Measurements from ENCODE around the gene INSYN2B. TPM values are rescaled to one million over a fixed set of nuclear protein-coding genes. Genes with fewer than 3 reads are reported as not detected.

The INSYN2B gene
- total and polyA plus RNA-seq, 2 experiments from 2014 or later = not detected

DNA sequence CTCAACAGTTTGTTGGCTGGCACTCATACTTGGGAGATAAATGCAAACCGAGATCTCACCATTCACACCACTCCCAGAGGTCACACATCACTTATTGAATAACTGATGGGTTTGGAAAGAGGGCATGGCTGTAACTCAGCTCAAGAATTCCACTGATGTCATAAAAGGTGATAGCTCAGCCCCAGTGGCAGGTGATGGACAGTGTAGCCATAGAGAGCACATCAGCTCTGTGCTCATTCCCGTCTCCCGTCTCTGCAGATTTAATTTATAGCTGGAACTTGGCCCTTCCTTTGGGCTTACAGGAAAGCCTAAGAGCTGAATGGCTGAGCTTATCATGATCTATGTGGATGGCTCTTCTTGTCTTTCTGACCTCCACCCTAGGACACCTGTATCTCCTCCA lies 59.8 kb downstream of the INSYN2B start (continued):
- TF ChIP-seq, protein P1, sequence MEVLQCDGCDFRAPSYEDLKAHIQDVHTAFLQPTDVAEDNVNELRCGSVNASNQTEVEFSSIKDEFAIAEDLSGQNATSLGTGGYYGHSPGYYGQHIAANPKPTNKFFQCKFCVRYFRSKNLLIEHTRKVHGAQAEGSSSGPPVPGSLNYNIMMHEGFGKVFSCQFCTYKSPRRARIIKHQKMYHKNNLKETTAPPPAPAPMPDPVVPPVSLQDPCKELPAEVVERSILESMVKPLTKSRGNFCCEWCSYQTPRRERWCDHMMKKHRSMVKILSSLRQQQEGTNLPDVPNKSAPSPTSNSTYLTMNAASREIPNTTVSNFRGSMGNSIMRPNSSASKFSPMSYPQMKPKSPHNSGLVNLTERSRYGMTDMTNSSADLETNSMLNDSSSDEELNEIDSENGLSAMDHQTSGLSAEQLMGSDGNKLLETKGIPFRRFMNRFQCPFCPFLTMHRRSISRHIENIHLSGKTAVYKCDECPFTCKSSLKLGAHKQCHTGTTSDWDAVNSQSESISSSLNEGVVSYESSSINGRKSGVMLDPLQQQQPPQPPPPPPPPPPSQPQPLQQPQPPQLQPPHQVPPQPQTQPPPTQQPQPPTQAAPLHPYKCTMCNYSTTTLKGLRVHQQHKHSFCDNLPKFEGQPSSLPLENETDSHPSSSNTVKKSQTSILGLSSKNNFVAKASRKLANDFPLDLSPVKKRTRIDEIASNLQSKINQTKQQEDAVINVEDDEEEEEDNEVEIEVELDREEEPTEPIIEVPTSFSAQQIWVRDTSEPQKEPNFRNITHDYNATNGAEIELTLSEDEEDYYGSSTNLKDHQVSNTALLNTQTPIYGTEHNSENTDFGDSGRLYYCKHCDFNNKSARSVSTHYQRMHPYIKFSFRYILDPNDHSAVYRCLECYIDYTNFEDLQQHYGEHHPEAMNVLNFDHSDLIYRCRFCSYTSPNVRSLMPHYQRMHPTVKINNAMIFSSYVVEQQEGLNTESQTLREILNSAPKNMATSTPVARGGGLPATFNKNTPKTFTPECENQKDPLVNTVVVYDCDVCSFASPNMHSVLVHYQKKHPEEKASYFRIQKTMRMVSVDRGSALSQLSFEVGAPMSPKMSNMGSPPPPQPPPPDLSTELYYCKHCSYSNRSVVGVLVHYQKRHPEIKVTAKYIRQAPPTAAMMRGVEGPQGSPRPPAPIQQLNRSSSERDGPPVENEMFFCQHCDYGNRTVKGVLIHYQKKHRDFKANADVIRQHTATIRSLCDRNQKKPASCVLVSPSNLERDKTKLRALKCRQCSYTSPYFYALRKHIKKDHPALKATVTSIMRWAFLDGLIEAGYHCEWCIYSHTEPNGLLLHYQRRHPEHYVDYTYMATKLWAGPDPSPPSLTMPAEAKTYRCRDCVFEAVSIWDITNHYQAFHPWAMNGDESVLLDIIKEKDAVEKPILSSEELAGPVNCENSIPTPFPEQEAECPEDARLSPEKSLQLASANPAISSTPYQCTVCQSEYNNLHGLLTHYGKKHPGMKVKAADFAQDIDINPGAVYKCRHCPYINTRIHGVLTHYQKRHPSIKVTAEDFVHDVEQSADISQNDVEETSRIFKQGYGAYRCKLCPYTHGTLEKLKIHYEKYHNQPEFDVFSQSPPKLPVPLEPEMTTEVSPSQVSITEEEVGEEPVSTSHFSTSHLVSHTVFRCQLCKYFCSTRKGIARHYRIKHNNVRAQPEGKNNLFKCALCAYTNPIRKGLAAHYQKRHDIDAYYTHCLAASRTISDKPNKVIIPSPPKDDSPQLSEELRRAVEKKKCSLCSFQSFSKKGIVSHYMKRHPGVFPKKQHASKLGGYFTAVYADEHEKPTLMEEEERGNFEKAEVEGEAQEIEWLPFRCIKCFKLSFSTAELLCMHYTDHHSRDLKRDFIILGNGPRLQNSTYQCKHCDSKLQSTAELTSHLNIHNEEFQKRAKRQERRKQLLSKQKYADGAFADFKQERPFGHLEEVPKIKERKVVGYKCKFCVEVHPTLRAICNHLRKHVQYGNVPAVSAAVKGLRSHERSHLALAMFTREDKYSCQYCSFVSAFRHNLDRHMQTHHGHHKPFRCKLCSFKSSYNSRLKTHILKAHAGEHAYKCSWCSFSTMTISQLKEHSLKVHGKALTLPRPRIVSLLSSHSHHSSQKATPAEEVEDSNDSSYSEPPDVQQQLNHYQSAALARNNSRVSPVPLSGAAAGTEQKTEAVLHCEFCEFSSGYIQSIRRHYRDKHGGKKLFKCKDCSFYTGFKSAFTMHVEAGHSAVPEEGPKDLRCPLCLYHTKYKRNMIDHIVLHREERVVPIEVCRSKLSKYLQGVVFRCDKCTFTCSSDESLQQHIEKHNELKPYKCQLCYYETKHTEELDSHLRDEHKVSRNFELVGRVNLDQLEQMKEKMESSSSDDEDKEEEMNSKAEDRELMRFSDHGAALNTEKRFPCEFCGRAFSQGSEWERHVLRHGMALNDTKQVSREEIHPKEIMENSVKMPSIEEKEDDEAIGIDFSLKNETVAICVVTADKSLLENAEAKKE (CRISPR knock-in tag; IDR thresholded peaks at IDR 0.05) = no peak
- TF ChIP-seq REST (IDR thresholded peaks at IDR 0.05; ENCODE audit: unreplicated experiment) (no peak), ZNF331 (CRISPR knock-in tag; IDR thresholded peaks at IDR 0.05; ENCODE audit: low read depth) (no peak)

GRCh38 chr5:169918228-169918627 lies 62.1 kb downstream of the INSYN2B start:
- ATAC-seq = no peak
- Histone ChIP-seq H3F3A (replicated peaks; ENCODE audit: low read depth) (no peaks in the 10 kb centered on the region), H3K4me1 (ENCODE audit: insufficient read depth) (no peaks in the 10 kb centered on the region; the same call in 1 of the 2 replicates), H3K9me2 (ENCODE audit: insufficient read depth) (no peaks in the 10 kb centered on the region), H3K27ac (ENCODE audit: low read depth) (no peak overlapping the region), H3K4me3 (no peak overlapping the region), H2AFZ (no peak overlapping the region), H3K79me2 (replicated peaks; ENCODE audit: insufficient read depth) (no peaks in the 10 kb centered on the region), H3K36me3 (ENCODE audit: insufficient read depth) (no peaks in the 10 kb centered on the region), H4K20me1 (replicated peaks; ENCODE audit: insufficient read depth) (no peaks in the 10 kb centered on the region), H3K4me2 (no peak overlapping the region), H3K27me3 (ENCODE audit: insufficient read depth) (no peaks in the 10 kb centered on the region)
- Mint-ChIP-seq H3K27me3 (ENCODE audit: insufficient read depth, low read depth, poor library complexity) (peaks cover 7% of the 10 kb centered on the region), H3K9me3 (no peaks in the 10 kb centered on the region), H3K4me1 (peaks cover 11% of the 10 kb centered on the region), H3K4me3 (no peak overlapping the region), H3K27ac (no peak overlapping the region), H3K36me3 (ENCODE audit: low read depth) (no peaks in the 10 kb centered on the region)
- DNase-seq (ENCODE audit: low spot score) = no peak
- TF ChIP-seq CREB1 (CRISPR knock-in tag; IDR thresholded peaks at IDR 0.05; ENCODE audit: low read depth) (no peak), EZH2phosphoT487 (IDR thresholded peaks at IDR 0.05; ENCODE audit: unreplicated experiment) (no peak), NANOG (IDR thresholded peaks at IDR 0.05; ENCODE audit: borderline replicate concordance) (no peak)
- TF ChIP-seq, protein P1 (CRISPR knock-in tag; IDR thresholded peaks at IDR 0.05) = no peak
